ENCODE results near the gene PRRX2.
A peak's percentile ranks its signal among the peaks of the same experiment; 100 is the strongest.

PRRX2 gene

DNA sequence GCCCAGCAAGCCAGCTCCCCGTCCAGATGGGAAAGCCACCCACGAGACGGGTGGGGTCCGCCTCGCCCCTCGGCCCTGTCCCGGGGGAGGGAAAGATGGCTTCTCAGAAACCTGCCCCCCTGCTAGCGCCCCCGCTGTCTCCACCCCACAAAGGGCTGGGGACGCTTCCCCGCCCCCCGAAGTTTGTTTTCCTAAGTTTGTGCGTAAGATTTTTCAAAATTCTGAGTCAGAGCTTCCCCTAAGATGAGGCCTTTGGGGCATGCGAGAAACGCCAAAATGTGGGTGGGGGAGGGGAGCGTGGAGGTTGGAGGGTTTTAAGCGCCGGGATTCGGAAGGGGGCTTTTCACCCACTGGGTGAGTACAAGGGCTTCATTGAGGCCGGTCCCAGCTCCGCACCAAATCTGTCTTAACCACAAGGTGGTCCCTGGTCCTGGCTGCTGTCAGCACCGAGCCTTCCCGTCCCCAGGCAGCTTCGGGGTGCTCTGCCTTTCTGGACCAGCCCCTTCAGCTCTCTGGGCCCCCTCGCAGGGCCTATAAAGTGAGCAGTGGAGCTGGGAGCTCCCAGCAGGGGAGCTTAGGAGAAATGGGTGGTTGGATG lies 32.3 kb downstream of the PRRX2 start (continued):
- TF ChIP-seq, protein P1, sequence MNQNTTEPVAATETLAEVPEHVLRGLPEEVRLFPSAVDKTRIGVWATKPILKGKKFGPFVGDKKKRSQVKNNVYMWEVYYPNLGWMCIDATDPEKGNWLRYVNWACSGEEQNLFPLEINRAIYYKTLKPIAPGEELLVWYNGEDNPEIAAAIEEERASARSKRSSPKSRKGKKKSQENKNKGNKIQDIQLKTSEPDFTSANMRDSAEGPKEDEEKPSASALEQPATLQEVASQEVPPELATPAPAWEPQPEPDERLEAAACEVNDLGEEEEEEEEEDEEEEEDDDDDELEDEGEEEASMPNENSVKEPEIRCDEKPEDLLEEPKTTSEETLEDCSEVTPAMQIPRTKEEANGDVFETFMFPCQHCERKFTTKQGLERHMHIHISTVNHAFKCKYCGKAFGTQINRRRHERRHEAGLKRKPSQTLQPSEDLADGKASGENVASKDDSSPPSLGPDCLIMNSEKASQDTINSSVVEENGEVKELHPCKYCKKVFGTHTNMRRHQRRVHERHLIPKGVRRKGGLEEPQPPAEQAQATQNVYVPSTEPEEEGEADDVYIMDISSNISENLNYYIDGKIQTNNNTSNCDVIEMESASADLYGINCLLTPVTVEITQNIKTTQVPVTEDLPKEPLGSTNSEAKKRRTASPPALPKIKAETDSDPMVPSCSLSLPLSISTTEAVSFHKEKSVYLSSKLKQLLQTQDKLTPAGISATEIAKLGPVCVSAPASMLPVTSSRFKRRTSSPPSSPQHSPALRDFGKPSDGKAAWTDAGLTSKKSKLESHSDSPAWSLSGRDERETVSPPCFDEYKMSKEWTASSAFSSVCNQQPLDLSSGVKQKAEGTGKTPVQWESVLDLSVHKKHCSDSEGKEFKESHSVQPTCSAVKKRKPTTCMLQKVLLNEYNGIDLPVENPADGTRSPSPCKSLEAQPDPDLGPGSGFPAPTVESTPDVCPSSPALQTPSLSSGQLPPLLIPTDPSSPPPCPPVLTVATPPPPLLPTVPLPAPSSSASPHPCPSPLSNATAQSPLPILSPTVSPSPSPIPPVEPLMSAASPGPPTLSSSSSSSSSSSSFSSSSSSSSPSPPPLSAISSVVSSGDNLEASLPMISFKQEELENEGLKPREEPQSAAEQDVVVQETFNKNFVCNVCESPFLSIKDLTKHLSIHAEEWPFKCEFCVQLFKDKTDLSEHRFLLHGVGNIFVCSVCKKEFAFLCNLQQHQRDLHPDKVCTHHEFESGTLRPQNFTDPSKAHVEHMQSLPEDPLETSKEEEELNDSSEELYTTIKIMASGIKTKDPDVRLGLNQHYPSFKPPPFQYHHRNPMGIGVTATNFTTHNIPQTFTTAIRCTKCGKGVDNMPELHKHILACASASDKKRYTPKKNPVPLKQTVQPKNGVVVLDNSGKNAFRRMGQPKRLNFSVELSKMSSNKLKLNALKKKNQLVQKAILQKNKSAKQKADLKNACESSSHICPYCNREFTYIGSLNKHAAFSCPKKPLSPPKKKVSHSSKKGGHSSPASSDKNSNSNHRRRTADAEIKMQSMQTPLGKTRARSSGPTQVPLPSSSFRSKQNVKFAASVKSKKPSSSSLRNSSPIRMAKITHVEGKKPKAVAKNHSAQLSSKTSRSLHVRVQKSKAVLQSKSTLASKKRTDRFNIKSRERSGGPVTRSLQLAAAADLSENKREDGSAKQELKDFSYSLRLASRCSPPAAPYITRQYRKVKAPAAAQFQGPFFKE (tag by site-specific recombination; IDR thresholded peaks at IDR 0.05; ENCODE audit: borderline replicate concordance), result no peak
- TF ChIP-seq OVOL3 (tag by site-specific recombination; IDR thresholded peaks at IDR 0.05) (no peak), HOXC10 (CRISPR knock-in tag; IDR thresholded peaks at IDR 0.05) (no peak), KLF8 (tag by site-specific recombination; IDR thresholded peaks at IDR 0.05) (peak; percentile 40; the same call in 1 of the 2 replicates), ZNF157 (tag by site-specific recombination; IDR thresholded peaks at IDR 0.05) (no peak), ZNF350 (tag by site-specific recombination; IDR thresholded peaks at IDR 0.05) (no peak), ZNF23 (tag by site-specific recombination; IDR thresholded peaks at IDR 0.05; ENCODE audit: borderline replicate concordance) (no peak), ZNF707 (tag by site-specific recombination; IDR thresholded peaks at IDR 0.05) (no peak), YY2 (tag by site-specific recombination; IDR thresholded peaks at IDR 0.05) (no peak), ZNF24 (tag by site-specific recombination; IDR thresholded peaks at IDR 0.05) (no peak), HOXA7 (CRISPR knock-in tag; IDR thresholded peaks at IDR 0.05; ENCODE audit: borderline replicate concordance) (no peak), ZNF37A (tag by site-specific recombination; IDR thresholded peaks at IDR 0.05) (no peak), EGR2 (tag by site-specific recombination; IDR thresholded peaks at IDR 0.05; ENCODE audit: low read depth) (no peak; the same call in 1 of the 2 replicates), WT1 (tag by site-specific recombination; IDR thresholded peaks at IDR 0.05) (no peak), ZNF530 (tag by site-specific recombination; IDR thresholded peaks at IDR 0.05; ENCODE audit: low read depth) (no peak), KLF7 (tag by site-specific recombination; IDR thresholded peaks at IDR 0.05; ENCODE audit: borderline replicate concordance) (no peak), ZNF174 (tag by site-specific recombination; IDR thresholded peaks at IDR 0.05) (no peak), ZBTB1 (tag by site-specific recombination; IDR thresholded peaks at IDR 0.05) (no peak), ZFHX2 (tag by site-specific recombination; conservative IDR thresholded peaks at IDR 0.05) (peak; percentile 59), MZF1 (tag by site-specific recombination; IDR thresholded peaks at IDR 0.05; ENCODE audit: borderline replicate concordance) (no peak)
- TF ChIP-seq, protein P2, sequence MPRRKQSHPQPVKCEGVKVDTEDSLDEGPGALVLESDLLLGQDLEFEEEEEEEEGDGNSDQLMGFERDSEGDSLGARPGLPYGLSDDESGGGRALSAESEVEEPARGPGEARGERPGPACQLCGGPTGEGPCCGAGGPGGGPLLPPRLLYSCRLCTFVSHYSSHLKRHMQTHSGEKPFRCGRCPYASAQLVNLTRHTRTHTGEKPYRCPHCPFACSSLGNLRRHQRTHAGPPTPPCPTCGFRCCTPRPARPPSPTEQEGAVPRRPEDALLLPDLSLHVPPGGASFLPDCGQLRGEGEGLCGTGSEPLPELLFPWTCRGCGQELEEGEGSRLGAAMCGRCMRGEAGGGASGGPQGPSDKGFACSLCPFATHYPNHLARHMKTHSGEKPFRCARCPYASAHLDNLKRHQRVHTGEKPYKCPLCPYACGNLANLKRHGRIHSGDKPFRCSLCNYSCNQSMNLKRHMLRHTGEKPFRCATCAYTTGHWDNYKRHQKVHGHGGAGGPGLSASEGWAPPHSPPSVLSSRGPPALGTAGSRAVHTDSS (tag by site-specific recombination; IDR thresholded peaks at IDR 0.05), result no peak
- TF ChIP-seq, protein P3, sequence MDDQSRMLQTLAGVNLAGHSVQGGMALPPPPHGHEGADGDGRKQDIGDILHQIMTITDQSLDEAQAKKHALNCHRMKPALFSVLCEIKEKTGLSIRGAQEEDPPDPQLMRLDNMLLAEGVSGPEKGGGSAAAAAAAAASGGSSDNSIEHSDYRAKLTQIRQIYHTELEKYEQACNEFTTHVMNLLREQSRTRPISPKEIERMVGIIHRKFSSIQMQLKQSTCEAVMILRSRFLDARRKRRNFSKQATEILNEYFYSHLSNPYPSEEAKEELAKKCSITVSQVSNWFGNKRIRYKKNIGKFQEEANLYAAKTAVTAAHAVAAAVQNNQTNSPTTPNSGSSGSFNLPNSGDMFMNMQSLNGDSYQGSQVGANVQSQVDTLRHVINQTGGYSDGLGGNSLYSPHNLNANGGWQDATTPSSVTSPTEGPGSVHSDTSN (CRISPR knock-in tag; IDR thresholded peaks at IDR 0.05), result no peak; the same call in 1 of the 2 replicates
- TF ChIP-seq, protein P4, sequence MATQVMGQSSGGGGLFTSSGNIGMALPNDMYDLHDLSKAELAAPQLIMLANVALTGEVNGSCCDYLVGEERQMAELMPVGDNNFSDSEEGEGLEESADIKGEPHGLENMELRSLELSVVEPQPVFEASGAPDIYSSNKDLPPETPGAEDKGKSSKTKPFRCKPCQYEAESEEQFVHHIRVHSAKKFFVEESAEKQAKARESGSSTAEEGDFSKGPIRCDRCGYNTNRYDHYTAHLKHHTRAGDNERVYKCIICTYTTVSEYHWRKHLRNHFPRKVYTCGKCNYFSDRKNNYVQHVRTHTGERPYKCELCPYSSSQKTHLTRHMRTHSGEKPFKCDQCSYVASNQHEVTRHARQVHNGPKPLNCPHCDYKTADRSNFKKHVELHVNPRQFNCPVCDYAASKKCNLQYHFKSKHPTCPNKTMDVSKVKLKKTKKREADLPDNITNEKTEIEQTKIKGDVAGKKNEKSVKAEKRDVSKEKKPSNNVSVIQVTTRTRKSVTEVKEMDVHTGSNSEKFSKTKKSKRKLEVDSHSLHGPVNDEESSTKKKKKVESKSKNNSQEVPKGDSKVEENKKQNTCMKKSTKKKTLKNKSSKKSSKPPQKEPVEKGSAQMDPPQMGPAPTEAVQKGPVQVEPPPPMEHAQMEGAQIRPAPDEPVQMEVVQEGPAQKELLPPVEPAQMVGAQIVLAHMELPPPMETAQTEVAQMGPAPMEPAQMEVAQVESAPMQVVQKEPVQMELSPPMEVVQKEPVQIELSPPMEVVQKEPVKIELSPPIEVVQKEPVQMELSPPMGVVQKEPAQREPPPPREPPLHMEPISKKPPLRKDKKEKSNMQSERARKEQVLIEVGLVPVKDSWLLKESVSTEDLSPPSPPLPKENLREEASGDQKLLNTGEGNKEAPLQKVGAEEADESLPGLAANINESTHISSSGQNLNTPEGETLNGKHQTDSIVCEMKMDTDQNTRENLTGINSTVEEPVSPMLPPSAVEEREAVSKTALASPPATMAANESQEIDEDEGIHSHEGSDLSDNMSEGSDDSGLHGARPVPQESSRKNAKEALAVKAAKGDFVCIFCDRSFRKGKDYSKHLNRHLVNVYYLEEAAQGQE (tag by site-specific recombination; IDR thresholded peaks at IDR 0.05), result no peak
- TF ChIP-seq, protein P5, sequence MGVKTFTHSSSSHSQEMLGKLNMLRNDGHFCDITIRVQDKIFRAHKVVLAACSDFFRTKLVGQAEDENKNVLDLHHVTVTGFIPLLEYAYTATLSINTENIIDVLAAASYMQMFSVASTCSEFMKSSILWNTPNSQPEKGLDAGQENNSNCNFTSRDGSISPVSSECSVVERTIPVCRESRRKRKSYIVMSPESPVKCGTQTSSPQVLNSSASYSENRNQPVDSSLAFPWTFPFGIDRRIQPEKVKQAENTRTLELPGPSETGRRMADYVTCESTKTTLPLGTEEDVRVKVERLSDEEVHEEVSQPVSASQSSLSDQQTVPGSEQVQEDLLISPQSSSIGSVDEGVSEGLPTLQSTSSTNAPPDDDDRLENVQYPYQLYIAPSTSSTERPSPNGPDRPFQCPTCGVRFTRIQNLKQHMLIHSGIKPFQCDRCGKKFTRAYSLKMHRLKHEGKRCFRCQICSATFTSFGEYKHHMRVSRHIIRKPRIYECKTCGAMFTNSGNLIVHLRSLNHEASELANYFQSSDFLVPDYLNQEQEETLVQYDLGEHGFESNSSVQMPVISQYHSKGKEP (tag by site-specific recombination; IDR thresholded peaks at IDR 0.05), result no peak
- TF ChIP-seq, protein P6, sequence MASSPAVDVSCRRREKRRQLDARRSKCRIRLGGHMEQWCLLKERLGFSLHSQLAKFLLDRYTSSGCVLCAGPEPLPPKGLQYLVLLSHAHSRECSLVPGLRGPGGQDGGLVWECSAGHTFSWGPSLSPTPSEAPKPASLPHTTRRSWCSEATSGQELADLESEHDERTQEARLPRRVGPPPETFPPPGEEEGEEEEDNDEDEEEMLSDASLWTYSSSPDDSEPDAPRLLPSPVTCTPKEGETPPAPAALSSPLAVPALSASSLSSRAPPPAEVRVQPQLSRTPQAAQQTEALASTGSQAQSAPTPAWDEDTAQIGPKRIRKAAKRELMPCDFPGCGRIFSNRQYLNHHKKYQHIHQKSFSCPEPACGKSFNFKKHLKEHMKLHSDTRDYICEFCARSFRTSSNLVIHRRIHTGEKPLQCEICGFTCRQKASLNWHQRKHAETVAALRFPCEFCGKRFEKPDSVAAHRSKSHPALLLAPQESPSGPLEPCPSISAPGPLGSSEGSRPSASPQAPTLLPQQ (tag by site-specific recombination; IDR thresholded peaks at IDR 0.05), result peak; percentile 55; the same call in 1 of the 2 replicates

Data from HEK293 (cell line).